SK-N-SH (cell line): ENCODE data around the gene USP48.
"Not testable (repeated sequence)": the region's sequence is repeated elsewhere in the genome, so short reads cannot be mapped to it uniquely, and the experiment has no call there.

ENCODE experiments used
- SIN3A ChIP-seq: IDR thresholded peaks from 2 replicates; pipeline ENCODE4 v1.6.1; 2012; ENCODE audit warnings: low read depth, mild to moderate bottlenecking, low read length, moderate library complexity, borderline replicate concordance
- TF ChIP-seq, protein P1 (sequence below): fragments of 200-600 bp; sonication (generic); IDR thresholded peaks from 2 replicates; pipeline ENCODE4 v1.6.1; 2017; ENCODE audit warnings: antibody characterized with exemption, mild to moderate bottlenecking, moderate library complexity

DNA sequence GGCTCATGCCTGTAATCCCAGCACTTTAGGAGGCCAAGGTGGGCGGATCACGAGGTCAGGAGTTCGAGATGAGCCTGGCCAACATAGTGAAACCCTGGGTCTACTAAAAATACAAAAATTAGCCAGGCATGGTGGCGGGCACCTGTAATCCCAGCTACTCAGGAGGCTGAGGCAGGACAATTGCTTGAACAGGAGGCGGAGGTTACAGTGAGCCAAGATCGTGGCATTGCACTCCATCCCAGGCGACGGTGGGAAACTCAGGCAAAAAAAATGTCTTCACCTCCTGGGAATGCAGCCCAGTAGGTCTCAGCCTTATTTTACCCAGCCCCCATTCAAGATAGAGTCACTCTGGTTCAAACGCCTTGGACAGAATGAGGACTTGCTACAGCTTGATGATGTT, 2.8 kb upstream of the USP48 start:
- TF ChIP-seq, protein P1, sequence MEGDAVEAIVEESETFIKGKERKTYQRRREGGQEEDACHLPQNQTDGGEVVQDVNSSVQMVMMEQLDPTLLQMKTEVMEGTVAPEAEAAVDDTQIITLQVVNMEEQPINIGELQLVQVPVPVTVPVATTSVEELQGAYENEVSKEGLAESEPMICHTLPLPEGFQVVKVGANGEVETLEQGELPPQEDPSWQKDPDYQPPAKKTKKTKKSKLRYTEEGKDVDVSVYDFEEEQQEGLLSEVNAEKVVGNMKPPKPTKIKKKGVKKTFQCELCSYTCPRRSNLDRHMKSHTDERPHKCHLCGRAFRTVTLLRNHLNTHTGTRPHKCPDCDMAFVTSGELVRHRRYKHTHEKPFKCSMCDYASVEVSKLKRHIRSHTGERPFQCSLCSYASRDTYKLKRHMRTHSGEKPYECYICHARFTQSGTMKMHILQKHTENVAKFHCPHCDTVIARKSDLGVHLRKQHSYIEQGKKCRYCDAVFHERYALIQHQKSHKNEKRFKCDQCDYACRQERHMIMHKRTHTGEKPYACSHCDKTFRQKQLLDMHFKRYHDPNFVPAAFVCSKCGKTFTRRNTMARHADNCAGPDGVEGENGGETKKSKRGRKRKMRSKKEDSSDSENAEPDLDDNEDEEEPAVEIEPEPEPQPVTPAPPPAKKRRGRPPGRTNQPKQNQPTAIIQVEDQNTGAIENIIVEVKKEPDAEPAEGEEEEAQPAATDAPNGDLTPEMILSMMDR: not testable (repeated sequence)
- not testable (repeated sequence) for TF ChIP-seq SIN3A
